T-helper 17 cell (primary cell): ENCODE data around the gene CCDC86. TPM values are rescaled to one million over a fixed set of nuclear protein-coding genes. Genes with fewer than 3 reads are reported as not detected.

Source experiments
- ATAC-seq: fragments of 150-1000 bp; cut with Tn5 transposase; 2 replicates; pipeline ENCODE4 v1.10.0; 2021; ENCODE audit warnings: mild to moderate bottlenecking, moderate library complexity
- DNase-seq, 3 donors: peaks; one replicate each; pipeline versions ENCODE4 v3.0.0 to v3.0.0-alpha.2; 2020 to 2021
- H3K9me3 ChIP-seq: one replicate; pipeline ENCODE4 v1.7.0; 2013; ENCODE audit warnings: low read length, mild to moderate bottlenecking; ENCODE audit not compliant: control insufficient read depth, poor library complexity, severe bottlenecking
- H3K27ac Mint-ChIP-seq: one replicate; pipeline ENCODE4 v1.8.0; 2022; ENCODE audit warnings: mild to moderate bottlenecking, moderate library complexity, mixed read lengths
- H3K27me3 Mint-ChIP-seq: one replicate; pipeline ENCODE4 v1.8.0; 2022; ENCODE audit warnings: mixed read lengths
- H3K36me3 Mint-ChIP-seq: one replicate; pipeline ENCODE4 v1.8.0; 2022; ENCODE audit warnings: low read depth, mixed read lengths
- H3K4me1 Mint-ChIP-seq: one replicate; pipeline ENCODE4 v1.8.0; 2022; ENCODE audit warnings: mild to moderate bottlenecking, mixed read lengths
- H3K4me3 Mint-ChIP-seq: one replicate; pipeline ENCODE4 v1.8.0; 2022; ENCODE audit warnings: mild to moderate bottlenecking, moderate library complexity, mixed read lengths
- total RNA-seq, 4 donors: library from RNA in 2 of 4; stranded (reverse) in 2 of 4; gene quantifications; one replicate each; pipeline ENCODE4 v1.2.3 and lab custom pipeline; 2022 to 2026

Gene CCDC86
- total RNA-seq, 2 donors from 2014 or later = 9.2 to 13.1 TPM

- ATAC-seq = no peak
- peaks cover 12% of the 10 kb centered on the region for H3K4me1 Mint-ChIP-seq
- H3K4me3 Mint-ChIP-seq = peak overlapping the region; percentile 78
- no peak for DNase-seq
- H3K27me3 Mint-ChIP-seq = no peaks in the 10 kb centered on the region
- H3K27ac Mint-ChIP-seq = peak overlapping the region; percentile 67
- peaks cover 6% of the 10 kb centered on the region for H3K36me3 Mint-ChIP-seq
- H3K9me3 ChIP-seq = no peaks in the 10 kb centered on the region
Measured at GRCh38 chr11:60889869-60890311, 48.0 kb downstream of the CCDC86 start.

DNA sequence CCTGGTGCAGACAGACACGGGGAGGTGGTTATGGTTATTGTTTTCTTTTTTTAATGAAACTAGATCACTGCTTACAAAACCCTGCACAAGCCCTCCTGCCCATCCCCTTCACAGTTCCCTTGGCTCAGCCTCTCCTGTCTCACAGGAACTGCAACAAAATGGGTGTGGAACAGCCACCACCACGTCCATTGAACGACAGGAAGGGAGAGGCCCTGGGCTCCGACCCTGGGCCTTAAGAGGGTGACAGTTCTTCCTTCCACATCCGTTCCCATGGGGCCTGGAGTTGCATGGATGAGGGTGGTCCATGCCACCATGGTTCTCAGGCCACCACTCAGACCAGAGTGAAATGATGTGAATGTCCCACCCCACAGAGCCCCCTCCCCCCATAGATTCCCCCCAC, 48.8 kb downstream of the CCDC86 start:
- no peak overlapping the region for H3K4me3 Mint-ChIP-seq
- H3K36me3 Mint-ChIP-seq = peaks cover 9% of the 10 kb centered on the region
- DNase-seq = no peak
- no peak overlapping the region for H3K27ac Mint-ChIP-seq
- no peaks in the 10 kb centered on the region for H3K27me3 Mint-ChIP-seq
- peaks cover 12% of the 10 kb centered on the region for H3K4me1 Mint-ChIP-seq
- H3K9me3 ChIP-seq = no peaks in the 10 kb centered on the region
- ATAC-seq = no peak

DNA sequence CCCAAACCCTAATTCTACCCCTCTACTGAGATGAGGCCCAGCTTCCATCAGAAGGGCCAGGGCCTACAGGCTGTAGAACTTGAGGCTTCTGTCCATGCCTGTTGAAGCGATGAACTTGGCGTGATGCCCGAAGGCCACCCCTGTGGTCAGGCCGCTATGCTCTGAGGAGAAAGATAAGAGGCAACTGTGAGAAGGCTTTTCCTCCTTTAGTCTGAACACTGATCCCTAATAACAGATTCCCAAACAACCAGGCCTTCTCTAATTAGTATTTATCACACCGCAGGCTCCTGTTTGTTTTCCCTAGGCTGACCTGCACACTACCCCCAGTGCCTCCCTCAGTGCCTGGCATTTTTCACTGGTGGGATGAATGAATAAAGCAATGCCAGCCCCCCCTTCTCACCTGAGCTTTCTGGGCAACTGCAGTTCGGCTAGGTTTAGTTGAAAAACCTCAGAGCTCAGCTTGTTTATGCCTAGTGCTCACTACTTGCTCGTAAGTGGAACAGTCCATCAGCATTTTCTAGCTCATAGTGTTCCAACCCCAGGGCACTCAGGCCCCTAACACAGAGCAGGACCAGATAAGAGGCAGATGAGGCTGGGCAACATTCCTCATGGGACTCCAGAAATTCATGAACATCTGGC, 49.3 kb downstream of the CCDC86 start:
- no peak overlapping the region for H3K4me3 Mint-ChIP-seq
- H3K4me1 Mint-ChIP-seq = peaks cover 11% of the 10 kb centered on the region
- ATAC-seq = no peak

GRCh38 chr11:60895687-60896086, 53.8 kb downstream of the CCDC86 start:
- peaks cover 12% of the 10 kb centered on the region for H3K36me3 Mint-ChIP-seq

More for the DNA sequence above, 49.3 kb downstream of the CCDC86 start:
- DNase-seq = no peak
- H3K36me3 Mint-ChIP-seq = peaks cover 9% of the 10 kb centered on the region
- H3K9me3 ChIP-seq = no peaks in the 10 kb centered on the region
- no peaks in the 10 kb centered on the region for H3K27me3 Mint-ChIP-seq
- H3K27ac Mint-ChIP-seq = no peak overlapping the region

GRCh38 chr11:60897496-60897895, 55.6 kb downstream of the CCDC86 start:
- peak overlapping the region; percentile 60 for H3K27ac Mint-ChIP-seq

More at GRCh38 chr11:60895687-60896086, 53.8 kb downstream of the CCDC86 start:
- ATAC-seq = no peak
- no peaks in the 10 kb centered on the region for H3K9me3 ChIP-seq
- H3K4me1 Mint-ChIP-seq = peaks cover 8% of the 10 kb centered on the region
- DNase-seq = no peak
- no peak overlapping the region for H3K4me3 Mint-ChIP-seq
- no peaks in the 10 kb centered on the region for H3K27me3 Mint-ChIP-seq
- no peak overlapping the region for H3K27ac Mint-ChIP-seq

DNA sequence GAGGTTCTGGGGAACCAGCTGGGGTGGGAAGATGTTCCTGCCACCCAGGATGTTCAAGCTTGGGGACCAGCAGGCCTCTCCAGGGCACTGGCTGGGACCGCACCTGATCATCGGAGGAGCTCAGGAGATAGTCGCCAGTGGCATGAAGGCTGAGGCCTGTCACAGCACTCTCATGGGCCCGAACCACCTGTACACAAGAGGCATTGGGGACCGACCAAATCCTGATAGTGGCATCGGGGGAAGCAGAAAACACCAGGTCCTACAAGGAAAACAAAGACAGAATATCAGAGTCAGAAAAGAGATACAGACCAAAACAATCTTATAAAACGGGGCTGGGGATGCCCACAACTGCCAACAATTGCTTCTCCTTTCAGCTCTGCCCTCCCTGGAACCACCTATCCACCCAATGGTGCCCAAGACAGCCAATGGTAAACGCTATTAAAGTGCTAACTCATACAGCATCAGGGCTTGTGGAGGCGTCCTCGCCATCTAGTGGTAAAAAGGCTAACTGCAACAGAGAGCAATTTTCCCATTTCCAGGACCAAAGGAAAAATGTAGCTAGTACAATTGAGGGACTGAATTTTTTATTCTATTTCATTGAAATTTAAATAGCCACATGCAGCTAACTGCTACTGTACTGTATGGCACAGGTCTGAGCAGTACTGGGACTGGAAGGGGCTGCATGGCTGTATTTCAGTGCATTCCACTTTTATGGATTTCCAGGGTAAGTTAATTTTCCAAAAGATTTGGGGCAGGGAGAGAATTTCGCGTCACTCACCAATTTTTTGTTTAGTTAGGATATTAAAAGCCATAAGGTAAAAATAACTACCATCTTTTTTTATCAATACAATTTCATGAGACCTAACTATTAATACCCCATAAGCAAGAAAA, 57.4 kb downstream of the CCDC86 start:
- no peak overlapping the region for H3K27ac Mint-ChIP-seq
- H3K27me3 Mint-ChIP-seq = no peaks in the 10 kb centered on the region

More at GRCh38 chr11:60897496-60897895, 55.6 kb downstream of the CCDC86 start:
- Mint-ChIP-seq H3K4me1 (peaks cover 8% of the 10 kb centered on the region), H3K4me3 (no peak overlapping the region), H3K27me3 (no peaks in the 10 kb centered on the region), H3K36me3 (peaks cover 12% of the 10 kb centered on the region)
- H3K9me3 ChIP-seq = no peaks in the 10 kb centered on the region
- ATAC-seq = no peak
- no peak for DNase-seq

DNA sequence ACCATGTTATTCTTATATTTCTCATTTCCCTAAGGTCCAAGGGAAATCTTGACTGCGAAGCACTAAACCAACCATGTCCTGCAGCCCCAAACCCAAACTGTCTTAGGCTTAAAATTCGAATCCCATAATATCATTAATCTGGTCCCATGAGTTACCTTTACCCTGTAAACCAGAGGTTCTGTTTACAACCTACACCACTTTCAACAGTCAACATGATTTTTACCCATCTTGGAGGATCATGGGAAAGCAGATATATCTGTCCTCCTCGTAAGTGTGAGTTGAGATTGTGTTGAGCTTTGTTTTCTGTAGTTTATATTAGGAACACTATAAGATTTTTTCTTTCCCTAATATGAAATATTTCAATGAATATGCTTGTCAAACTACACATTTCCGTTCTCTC, 58.1 kb downstream of the CCDC86 start:
- DNase-seq = no peak
- no peak for ATAC-seq
- Mint-ChIP-seq H3K36me3 (peaks cover 11% of the 10 kb centered on the region), H3K27ac (no peak overlapping the region), H3K4me3 (no peak overlapping the region), H3K27me3 (no peaks in the 10 kb centered on the region), H3K4me1 (peaks cover 13% of the 10 kb centered on the region)
- no peaks in the 10 kb centered on the region for H3K9me3 ChIP-seq

More for the DNA sequence above, 57.4 kb downstream of the CCDC86 start:
- ATAC-seq = peak; percentile 84
- H3K9me3 ChIP-seq = no peaks in the 10 kb centered on the region
- H3K36me3 Mint-ChIP-seq = peaks cover 12% of the 10 kb centered on the region
- peaks cover 12% of the 10 kb centered on the region for H3K4me1 Mint-ChIP-seq
- no peak overlapping the region for H3K4me3 Mint-ChIP-seq
- no peak for DNase-seq

Other genes with a start within 250 kb of the CCDC86 start
- gene MS4A8, start 142.5 kb upstream of the CCDC86 start, total RNA-seq = not detected
- not detected for gene MS4A18, start 117.4 kb upstream of the CCDC86 start, total RNA-seq
- gene MS4A15, start 85.2 kb upstream of the CCDC86 start, total RNA-seq = not detected
- gene MS4A10, start 56.8 kb upstream of the CCDC86 start, total RNA-seq = not detected
- gene PTGDR2, start 13.8 kb downstream of the CCDC86 start, total RNA-seq = 1 to 10 TPM in 1 of 2 donors, under 1 TPM in 1; 0.52 to 1.8 TPM
- gene ZP1, start 25.4 kb downstream of the CCDC86 start, total RNA-seq = not detected
- gene PRPF19, start 64.5 kb downstream of the CCDC86 start, total RNA-seq = 10 to 100 TPM; 66.7 to 87.5 TPM
- 10 to 100 TPM; 42.8 to 52.7 TPM for gene TMEM109, start 72.0 kb downstream of the CCDC86 start, total RNA-seq
- not detected for gene TMEM132A, start 82.3 kb downstream of the CCDC86 start, total RNA-seq
- 10 to 100 TPM in 1 of 2 donors, 1 to 10 TPM in 1; 3.5 to 11.2 TPM for gene SLC15A3, start 110.1 kb downstream of the CCDC86 start, total RNA-seq
- gene CD6, start 129.6 kb downstream of the CCDC86 start, total RNA-seq = 100 to 1,000 TPM; 533 to 568 TPM